GM18519 (cell line): ENCODE measurements around the gene ERGIC3.

Source experiments
- ATAC-seq: cut with Tn5 transposase; IDR thresholded peaks from one replicate; pipeline ENCODE4 v1.9.1; 2021; ENCODE audit warnings: mild to moderate bottlenecking, moderate library complexity; ENCODE audit not compliant: unreplicated experiment, low FRiP score

Gene ERGIC3

GRCh38 chr20:35559042-35559693, 17.3 kb downstream of the ERGIC3 start:
- ATAC-seq, result no peak

- no peak for ATAC-seq
Observed at GRCh38 chr20:35560105-35560511, 18.2 kb downstream of the ERGIC3 start.

GRCh38 chr20:35560541-35560940, 18.7 kb downstream of the ERGIC3 start:
- ATAC-seq, result no peak

- no peak for ATAC-seq
Observed at GRCh38 chr20:35561268-35561667, 19.4 kb downstream of the ERGIC3 start.

- ATAC-seq, result no peak
Observed at GRCh38 chr20:35561671-35562070, 19.8 kb downstream of the ERGIC3 start.

GRCh38 chr20:35562541-35563110, 20.7 kb downstream of the ERGIC3 start:
- no peak for ATAC-seq

GRCh38 chr20:35563834-35564233, 22.0 kb downstream of the ERGIC3 start:
- ATAC-seq, result no peak

GRCh38 chr20:35564905-35565304, 23.0 kb downstream of the ERGIC3 start:
- no peak for ATAC-seq

GRCh38 chr20:35568645-35569044, 26.8 kb downstream of the ERGIC3 start:
- no peak for ATAC-seq

- no peak for ATAC-seq
Observed at GRCh38 chr20:35571555-35571954, 29.7 kb downstream of the ERGIC3 start.

- ATAC-seq, result no peak
Observed at GRCh38 chr20:35572838-35573237, 31.0 kb downstream of the ERGIC3 start.

- ATAC-seq, result no peak
Observed at GRCh38 chr20:35575958-35576357, 34.1 kb downstream of the ERGIC3 start.

GRCh38 chr20:35576816-35577215, 34.9 kb downstream of the ERGIC3 start:
- no peak for ATAC-seq

- ATAC-seq, result no peak
Observed at GRCh38 chr20:35578469-35578868, 36.6 kb downstream of the ERGIC3 start.

- no peak for ATAC-seq
Observed at GRCh38 chr20:35579196-35579595, 37.3 kb downstream of the ERGIC3 start.

GRCh38 chr20:35582131-35582530, 40.3 kb downstream of the ERGIC3 start:
- no peak for ATAC-seq

GRCh38 chr20:35582741-35583404, 41.0 kb downstream of the ERGIC3 start:
- ATAC-seq, result no peak

GRCh38 chr20:35583636-35584560, 42.0 kb downstream of the ERGIC3 start:
- no peak for ATAC-seq

- ATAC-seq, result no peak
Observed at GRCh38 chr20:35586751-35587425, 45.0 kb downstream of the ERGIC3 start.

- no peak for ATAC-seq
Observed at GRCh38 chr20:35587436-35587835, 45.6 kb downstream of the ERGIC3 start.
